Liver (tissue), 3 donors: ENCODE measurements around the gene ATF6B.

Source experiments
- SP1 ChIP-seq: IDR thresholded peaks from 2 replicates; pipeline ENCODE4 v1.6.1; 2018; ENCODE audit warnings: antibody characterized with exemption, mild to moderate bottlenecking
- TF ChIP-seq, protein P1 (sequence below): fragments of 150-350 bp; IDR thresholded peaks from 2 replicates; pipeline ENCODE4 v1.5.1; 2017; ENCODE audit warnings: improper control_type of control experiment, low read depth, low read length; ENCODE audit not compliant: missing input control
- TF ChIP-seq, protein P2 (sequence below): IDR thresholded peaks from 2 replicates; pipeline ENCODE4 v1.6.1; 2016; ENCODE audit warnings: antibody characterized with exemption
- donor health status: healthy.
- donor health status: healthy.

DNA sequence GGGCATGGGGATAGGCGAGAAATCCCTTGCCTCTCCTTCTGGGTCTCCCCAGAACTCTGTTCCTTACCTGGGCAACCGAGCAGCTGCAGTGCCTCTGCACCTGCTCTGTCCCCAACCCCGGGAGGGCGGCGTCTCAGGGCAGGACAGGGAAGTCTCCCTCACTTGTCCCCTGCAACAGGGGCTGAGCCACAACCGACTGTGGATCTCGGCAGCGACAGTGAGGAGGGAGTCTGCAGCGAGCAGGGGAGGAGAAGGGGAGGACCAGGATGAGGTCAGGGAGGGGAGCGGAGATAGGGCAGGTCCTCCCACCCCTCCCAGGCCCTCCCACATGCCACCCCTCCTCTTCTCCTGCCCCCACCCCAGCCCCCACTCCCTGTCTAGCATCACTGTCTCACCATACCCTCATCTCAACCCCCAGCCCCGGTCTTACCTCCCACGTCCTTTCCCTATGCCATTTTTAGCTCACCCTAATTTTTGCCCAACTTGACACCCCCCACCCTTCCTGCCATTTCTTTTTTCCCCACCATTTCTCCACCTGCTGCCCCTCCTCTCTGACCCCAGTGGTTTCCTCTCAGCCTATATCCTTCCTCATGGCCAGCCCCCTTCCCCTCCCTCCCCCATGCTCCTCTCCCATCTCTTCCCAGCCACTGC, 18.8 kb downstream of the ATF6B start, which contains the start of gene TNXB:
- no peak for TF ChIP-seq SP1
- TF ChIP-seq, protein P1, sequence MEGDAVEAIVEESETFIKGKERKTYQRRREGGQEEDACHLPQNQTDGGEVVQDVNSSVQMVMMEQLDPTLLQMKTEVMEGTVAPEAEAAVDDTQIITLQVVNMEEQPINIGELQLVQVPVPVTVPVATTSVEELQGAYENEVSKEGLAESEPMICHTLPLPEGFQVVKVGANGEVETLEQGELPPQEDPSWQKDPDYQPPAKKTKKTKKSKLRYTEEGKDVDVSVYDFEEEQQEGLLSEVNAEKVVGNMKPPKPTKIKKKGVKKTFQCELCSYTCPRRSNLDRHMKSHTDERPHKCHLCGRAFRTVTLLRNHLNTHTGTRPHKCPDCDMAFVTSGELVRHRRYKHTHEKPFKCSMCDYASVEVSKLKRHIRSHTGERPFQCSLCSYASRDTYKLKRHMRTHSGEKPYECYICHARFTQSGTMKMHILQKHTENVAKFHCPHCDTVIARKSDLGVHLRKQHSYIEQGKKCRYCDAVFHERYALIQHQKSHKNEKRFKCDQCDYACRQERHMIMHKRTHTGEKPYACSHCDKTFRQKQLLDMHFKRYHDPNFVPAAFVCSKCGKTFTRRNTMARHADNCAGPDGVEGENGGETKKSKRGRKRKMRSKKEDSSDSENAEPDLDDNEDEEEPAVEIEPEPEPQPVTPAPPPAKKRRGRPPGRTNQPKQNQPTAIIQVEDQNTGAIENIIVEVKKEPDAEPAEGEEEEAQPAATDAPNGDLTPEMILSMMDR: no peak
- TF ChIP-seq, protein P2, sequence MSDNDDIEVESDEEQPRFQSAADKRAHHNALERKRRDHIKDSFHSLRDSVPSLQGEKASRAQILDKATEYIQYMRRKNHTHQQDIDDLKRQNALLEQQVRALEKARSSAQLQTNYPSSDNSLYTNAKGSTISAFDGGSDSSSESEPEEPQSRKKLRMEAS: no peak
